SK-N-SH treated with all-trans-retinoic acid at 6 μM for 48 hours (cell line): ENCODE data around the gene USH1G.

Experiments used
- ATAC-seq: fragments of 200-7000 bp; cut with Tn5 transposase; 3 replicates; pipeline ENCODE4 v1.9.1; 2020; ENCODE audit warnings: mild to moderate bottlenecking, moderate library complexity
- BACH2 ChIP-seq: fragments of 250-450 bp; sonication (Bioruptor Pico); IDR thresholded peaks from 2 replicates; pipeline ENCODE4 v1.9.0; 2021; ENCODE audit warnings: mild to moderate bottlenecking, borderline replicate concordance
- CREB5 ChIP-seq: fragments of 250-450 bp; sonication (Bioruptor Pico); IDR thresholded peaks from 2 replicates; pipeline ENCODE4 v1.5.1; 2020; ENCODE audit warnings: low read depth, mild to moderate bottlenecking, moderate library complexity
- CSDC2 ChIP-seq: fragments of 250-450 bp; sonication (Bioruptor Pico); IDR thresholded peaks from 2 replicates; pipeline ENCODE4 v1.5.0; 2020; ENCODE audit warnings: mild to moderate bottlenecking, moderate library complexity
- CSRNP3 ChIP-seq: fragments of 250-450 bp; sonication (Bioruptor Pico); IDR thresholded peaks from 2 replicates; pipeline ENCODE4 v1.5.1; 2021; ENCODE audit warnings: mild to moderate bottlenecking, moderate library complexity
- ESRRG ChIP-seq: fragments of 250-450 bp; sonication (Bioruptor Pico); IDR thresholded peaks from 2 replicates; pipeline ENCODE4 v1.6.1; 2021; ENCODE audit warnings: mild to moderate bottlenecking
- GLIS3 ChIP-seq: fragments of 250-450 bp; sonication (Bioruptor Pico); IDR thresholded peaks from 2 replicates; pipeline ENCODE4 v1.5.0; 2020; ENCODE audit warnings: mild to moderate bottlenecking, moderate library complexity
- OSR1 ChIP-seq: fragments of 250-450 bp; sonication (Bioruptor Pico); IDR thresholded peaks from 2 replicates; pipeline ENCODE4 v1.8.0; 2022; ENCODE audit warnings: moderate library complexity, mild to moderate bottlenecking, inconsistent platforms
- PATZ1 ChIP-seq: fragments of 250-450 bp; sonication (Bioruptor Pico); IDR thresholded peaks from 2 replicates; pipeline ENCODE4 v1.8.0; 2020; ENCODE audit warnings: mild to moderate bottlenecking, moderate library complexity, borderline replicate concordance
- POU6F1 ChIP-seq: fragments of 250-450 bp; sonication (Bioruptor Pico); IDR thresholded peaks from 2 replicates; pipeline ENCODE4 v1.8.0; 2021; ENCODE audit warnings: low read depth, mild to moderate bottlenecking, moderate library complexity, borderline replicate concordance
- PPARA ChIP-seq: fragments of 250-450 bp; sonication (Bioruptor Pico); IDR thresholded peaks from 2 replicates; pipeline ENCODE4 v1.5.0; 2020; ENCODE audit warnings: mild to moderate bottlenecking, borderline replicate concordance
- SNAI2 ChIP-seq: fragments of 250-450 bp; sonication (Bioruptor Pico); IDR thresholded peaks from 2 replicates; pipeline ENCODE4 v1.5.0; 2020; ENCODE audit warnings: mild to moderate bottlenecking, moderate library complexity
- TCF4 ChIP-seq: fragments of 250-450 bp; sonication (Bioruptor Pico); IDR thresholded peaks from 2 replicates; pipeline ENCODE4 v1.8.0; 2021; ENCODE audit warnings: mild to moderate bottlenecking, moderate library complexity, borderline replicate concordance
- TOX ChIP-seq: fragments of 250-450 bp; sonication (Bioruptor Pico); IDR thresholded peaks from 2 replicates; pipeline ENCODE4 v1.8.0; 2021; ENCODE audit warnings: mild to moderate bottlenecking, moderate library complexity, borderline replicate concordance
- TSHZ2 ChIP-seq: fragments of 250-450 bp; sonication (Bioruptor Pico); IDR thresholded peaks from 2 replicates; pipeline ENCODE4 v1.5.0; 2020; ENCODE audit warnings: mild to moderate bottlenecking, moderate library complexity
- ZC3H10 ChIP-seq: fragments of 250-450 bp; sonication (Bioruptor Pico); IDR thresholded peaks from 2 replicates; pipeline ENCODE4 v1.5.1; 2021; ENCODE audit warnings: mild to moderate bottlenecking, moderate library complexity
- ZFP30 ChIP-seq: fragments of 450-650 bp; formaldehyde crosslinking; IDR thresholded peaks from 2 replicates; pipeline ENCODE4 v1.5.0; 2022; ENCODE audit warnings: mild to moderate bottlenecking, moderate library complexity
- ZNF565 ChIP-seq: fragments of 450-650 bp; formaldehyde crosslinking; conservative IDR thresholded peaks from 2 replicates; pipeline ENCODE4 v1.5.0; 2020; ENCODE audit warnings: low read depth, mild to moderate bottlenecking, moderate library complexity
- ZNF70 ChIP-seq: fragments of 450-650 bp; formaldehyde crosslinking; IDR thresholded peaks from 2 replicates; pipeline ENCODE4 v1.5.0; 2020; ENCODE audit warnings: mild to moderate bottlenecking, moderate library complexity
- ZNF8 ChIP-seq: fragments of 450-650 bp; formaldehyde crosslinking; IDR thresholded peaks from 2 replicates; pipeline ENCODE4 v1.5.0; 2020; ENCODE audit warnings: mild to moderate bottlenecking, moderate library complexity

The USH1G gene

GRCh38 chr17:74879308-74879707, 43.7 kb downstream of the USH1G start (continued):
- TF ChIP-seq TSHZ2 (no peak), CSDC2 (no peak)

GRCh38 chr17:74878658-74879057, 44.4 kb downstream of the USH1G start:
- ATAC-seq, result no peak
- TF ChIP-seq PATZ1 (CRISPR knock-in tag) (no peak), TOX (CRISPR knock-in tag) (no peak), ZNF70 (no peak), CREB5 (CRISPR knock-in tag) (no peak), POU6F1 (CRISPR knock-in tag) (no peak), TCF4 (CRISPR knock-in tag) (no peak), ZC3H10 (CRISPR knock-in tag) (no peak), CSDC2 (no peak), ZNF565 (CRISPR knock-in tag) (no peak), OSR1 (CRISPR knock-in tag) (no peak), ZFP30 (CRISPR knock-in tag) (no peak), CSRNP3 (no peak), ESRRG (CRISPR knock-in tag) (no peak), SNAI2 (CRISPR knock-in tag) (no peak), ZNF8 (no peak)
- TF ChIP-seq, all 23 proteins: peak for 0

- ATAC-seq, result no peak
- TF ChIP-seq PPARA (CRISPR knock-in tag), result no peak
- TF ChIP-seq BACH2, result no peak
- TF ChIP-seq, all 23 proteins: peak for 0
Observed at GRCh38 chr17:74877592-74878548, 45.2 kb downstream of the USH1G start.

GRCh38 chr17:74875977-74876593, 47.0 kb downstream of the USH1G start:
- ATAC-seq, result no peak
- no peak for TF ChIP-seq ZNF70
- no peak for TF ChIP-seq SNAI2 (CRISPR knock-in tag)
- TF ChIP-seq TSHZ2, result no peak
- TF ChIP-seq PPARA (CRISPR knock-in tag), result no peak
- no peak for TF ChIP-seq POU6F1 (CRISPR knock-in tag)
- no peak for TF ChIP-seq ZNF8
- TF ChIP-seq ZFP30 (CRISPR knock-in tag), result no peak
- TF ChIP-seq ZNF565 (CRISPR knock-in tag), result no peak
- TF ChIP-seq GLIS3, result no peak
